Stimulated activated CD8-positive, alpha-beta memory T cell treated with anti-CD3 and anti-CD28 coated beads, Interleukin-15, amount 100 ng/mL, for 1 hour (primary cell): ENCODE measurements around the gene LIN9.
"Not testable (repeated sequence)": the region's sequence is repeated elsewhere in the genome, so short reads cannot be mapped to it uniquely, and the experiment has no call there.

ENCODE experiments used
- DNase-seq: peaks from one replicate; pipeline ENCODE4 v3.0.0-alpha.2; 2020; ENCODE audit warnings: low read depth

Gene LIN9

DNA sequence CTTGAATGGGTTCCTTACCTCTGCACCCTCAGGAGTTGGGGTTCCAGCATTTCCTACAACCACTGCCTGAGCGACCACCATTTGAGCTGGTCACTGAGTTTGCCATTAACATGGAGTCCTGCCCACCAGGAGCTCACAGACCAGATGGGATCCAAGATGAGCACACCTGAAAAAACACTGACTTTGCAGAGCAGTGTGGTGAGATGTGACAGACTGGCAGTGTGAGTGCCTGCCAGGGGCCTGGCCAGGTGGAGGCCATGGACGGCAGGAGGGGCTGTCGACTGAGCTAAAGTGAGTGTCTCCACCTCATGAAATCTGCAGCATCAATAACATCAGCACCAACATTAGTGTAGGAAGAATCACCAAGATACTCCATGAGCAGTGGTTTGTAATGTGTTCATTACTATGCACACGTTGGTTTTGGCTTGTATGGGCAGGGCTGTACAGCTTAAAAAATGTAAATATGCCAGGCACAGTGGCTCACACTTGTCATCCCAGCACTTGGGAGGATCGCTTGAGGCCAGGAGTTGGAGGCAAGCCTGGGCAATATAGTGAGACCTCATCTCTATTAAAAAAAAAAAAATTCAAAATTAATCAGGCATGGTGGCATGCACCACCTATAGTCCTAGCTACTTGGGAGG lies 97.7 kb downstream of the LIN9 start:
- DNase-seq: no peak

DNA sequence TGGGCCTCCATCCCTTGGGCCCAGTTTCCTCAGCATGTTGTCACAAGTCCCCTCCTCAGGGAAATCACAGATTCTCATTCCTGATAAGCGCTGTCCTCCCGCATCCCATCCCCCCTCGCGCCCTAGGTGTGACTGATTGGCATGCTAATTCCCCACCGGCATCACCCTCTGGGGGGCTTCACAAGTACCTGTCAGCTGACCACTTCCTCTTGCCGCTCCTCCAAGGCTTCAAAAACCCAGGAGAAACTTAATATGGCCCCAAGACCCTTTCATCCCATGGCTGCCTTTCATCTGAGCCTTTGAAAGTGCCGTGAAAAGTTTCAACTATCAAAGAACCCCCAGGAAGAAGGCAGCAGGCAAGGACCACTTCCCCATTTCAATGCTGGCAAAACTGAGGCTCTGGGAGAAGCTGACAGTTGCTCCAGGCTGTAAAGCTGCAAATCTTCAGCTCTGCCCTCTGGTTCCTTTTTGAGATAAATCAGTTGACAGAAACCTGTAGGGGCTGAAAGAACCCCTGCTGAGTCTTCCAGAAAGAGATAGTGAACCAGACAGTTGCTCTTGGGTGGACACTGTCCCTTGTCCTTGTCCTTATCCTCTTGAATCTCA lies 98.3 kb downstream of the LIN9 start:
- no peak for DNase-seq

DNA sequence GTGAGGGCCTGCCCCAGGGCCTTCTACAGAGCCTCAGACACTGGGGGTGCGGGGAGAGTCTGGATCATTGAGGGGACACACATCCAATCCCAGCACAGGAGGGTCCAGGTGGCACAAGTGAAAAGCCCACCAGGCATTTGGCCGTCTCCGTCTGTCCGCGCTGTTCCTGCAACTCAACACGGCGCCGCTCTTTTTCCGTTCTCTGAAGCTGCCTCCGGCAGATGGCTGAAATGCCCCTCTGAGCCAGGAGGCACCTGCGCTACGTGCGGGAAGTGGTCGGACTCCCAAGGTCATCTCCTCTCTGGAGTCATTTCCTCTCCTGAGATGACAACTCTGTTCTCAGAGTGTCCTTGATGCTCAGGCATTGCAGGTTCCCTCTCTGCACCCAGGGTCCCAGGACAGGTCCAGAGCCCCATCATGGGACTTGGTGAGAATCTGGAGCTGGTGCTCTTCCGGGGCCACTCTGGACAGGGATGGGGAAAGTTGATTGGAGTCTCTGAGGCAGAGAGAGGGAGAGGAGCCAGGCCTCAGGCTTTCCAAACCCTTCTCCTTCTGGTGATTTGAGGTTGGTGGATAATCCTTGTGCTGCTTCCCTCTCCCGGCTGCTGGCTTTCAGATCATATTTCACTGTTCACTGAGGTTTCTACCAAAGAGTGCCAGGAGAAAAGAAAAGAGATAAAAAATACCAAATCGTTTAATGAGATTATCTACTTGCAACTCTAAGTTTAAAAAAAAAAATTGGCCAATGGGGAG lies 99.5 kb downstream of the LIN9 start:
- DNase-seq: no peak

DNA sequence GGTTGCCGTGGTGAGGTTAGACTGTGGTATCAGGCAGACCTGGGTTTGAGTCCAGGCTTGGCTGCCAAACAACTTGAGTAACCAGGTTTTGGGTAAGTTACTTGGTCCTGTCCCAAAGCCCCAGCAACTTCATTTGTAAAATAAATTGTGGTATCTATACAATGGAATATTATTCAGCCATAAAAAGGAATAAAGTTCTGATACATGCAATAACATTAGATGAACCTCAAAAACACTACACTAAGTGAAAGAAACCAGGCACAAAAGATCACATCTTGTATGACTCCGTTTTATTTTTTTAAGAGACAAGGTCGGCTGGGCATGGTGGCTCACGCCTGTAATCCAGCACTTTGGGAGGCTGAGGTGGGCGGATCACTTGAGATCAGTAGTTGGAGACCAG lies 101.9 kb downstream of the LIN9 start:
- no peak for DNase-seq

DNA sequence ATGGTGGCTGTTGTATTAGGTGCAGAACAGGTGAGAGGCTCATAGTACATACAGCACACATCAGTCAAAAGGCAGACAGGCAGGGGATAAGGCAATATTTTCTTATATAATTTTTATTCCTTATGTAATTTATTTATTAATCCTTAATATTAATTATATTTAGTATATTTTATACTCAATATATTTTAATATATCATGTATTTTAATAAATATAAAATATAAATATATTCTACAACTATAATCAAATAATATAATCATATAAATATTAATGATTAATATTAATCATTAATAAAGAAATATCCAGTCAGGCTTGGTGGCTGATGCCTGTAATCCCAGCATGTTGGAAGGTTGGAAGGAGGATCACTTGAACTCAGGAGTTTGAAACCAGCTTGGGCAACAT lies 104.8 kb downstream of the LIN9 start:
- no peak for DNase-seq

DNA sequence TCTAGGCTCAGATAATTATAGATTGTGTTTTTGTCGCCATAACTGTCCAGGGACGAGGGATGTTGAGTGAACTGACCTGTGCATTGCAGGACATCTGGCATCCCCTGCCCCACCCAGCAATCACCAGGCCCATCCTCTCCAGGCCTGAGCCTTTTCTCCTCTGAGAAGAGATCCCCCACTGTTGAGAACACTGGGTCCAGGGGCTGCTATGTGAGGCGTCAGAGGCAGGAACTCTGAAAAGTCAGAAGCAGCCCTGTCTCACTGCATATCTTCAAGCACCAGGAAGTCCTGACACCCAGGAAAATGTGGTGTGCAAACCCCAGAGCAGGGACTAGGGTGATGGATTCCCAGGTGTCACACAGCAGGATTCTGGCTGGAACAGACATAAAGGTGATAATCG lies 105.3 kb downstream of the LIN9 start:
- no peak for DNase-seq

DNA sequence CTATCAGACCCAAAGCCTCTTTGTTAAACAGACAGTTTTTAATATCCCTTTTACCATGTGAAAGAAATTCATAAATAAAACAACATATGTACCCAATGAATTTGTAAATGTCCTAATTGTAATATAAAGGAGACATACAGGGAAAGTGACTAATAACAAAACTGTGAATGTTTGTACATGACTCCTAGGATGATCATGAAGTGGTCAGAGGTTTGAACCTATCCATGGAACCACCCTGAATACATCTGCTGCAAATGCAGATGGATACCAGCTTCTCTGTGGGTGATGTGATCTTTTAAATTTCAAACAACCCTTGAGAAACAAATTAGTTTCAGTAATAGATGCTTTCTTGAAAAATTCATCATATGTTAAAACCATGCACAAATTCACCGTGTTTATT lies 105.7 kb downstream of the LIN9 start:
- no peak for DNase-seq

DNA sequence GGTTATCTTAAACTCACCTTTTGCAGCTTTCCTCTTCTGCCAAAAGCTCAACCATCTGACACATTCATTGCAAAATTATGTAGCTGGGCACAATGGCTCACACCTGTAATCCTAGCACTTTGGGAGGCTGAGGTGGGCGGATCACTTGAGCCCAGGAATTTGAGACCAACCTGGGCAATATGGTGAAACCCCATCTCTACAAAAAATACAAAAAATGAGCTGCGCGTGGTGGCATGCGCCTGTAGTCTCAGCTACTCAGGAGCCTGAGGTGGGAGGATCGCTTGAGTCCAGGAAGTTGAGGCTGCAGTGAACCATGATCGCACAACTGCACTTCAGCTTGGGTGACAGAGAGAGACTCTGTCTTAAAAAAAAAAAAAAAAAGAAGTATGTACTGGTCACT lies 106.3 kb downstream of the LIN9 start:
- not testable (repeated sequence) for DNase-seq

DNA sequence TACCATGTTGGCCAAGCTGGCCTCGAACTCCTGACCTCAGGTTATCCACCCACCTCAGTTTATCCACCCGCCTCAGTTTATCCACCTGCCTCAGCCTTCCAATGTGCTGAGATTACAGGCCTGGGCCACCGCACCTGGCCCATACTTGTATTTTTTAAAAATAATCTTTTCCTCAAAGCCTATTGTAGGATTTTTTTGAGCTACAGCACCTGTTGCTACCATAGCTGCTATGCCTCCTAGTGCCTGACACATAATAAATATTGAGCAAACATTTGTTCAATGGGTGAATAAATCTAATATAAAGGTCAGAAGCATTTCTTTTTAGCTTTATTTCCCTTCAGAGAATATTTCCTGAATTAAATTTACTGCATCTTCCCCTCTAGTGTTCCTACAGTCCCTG lies 106.7 kb downstream of the LIN9 start:
- no peak for DNase-seq

DNA sequence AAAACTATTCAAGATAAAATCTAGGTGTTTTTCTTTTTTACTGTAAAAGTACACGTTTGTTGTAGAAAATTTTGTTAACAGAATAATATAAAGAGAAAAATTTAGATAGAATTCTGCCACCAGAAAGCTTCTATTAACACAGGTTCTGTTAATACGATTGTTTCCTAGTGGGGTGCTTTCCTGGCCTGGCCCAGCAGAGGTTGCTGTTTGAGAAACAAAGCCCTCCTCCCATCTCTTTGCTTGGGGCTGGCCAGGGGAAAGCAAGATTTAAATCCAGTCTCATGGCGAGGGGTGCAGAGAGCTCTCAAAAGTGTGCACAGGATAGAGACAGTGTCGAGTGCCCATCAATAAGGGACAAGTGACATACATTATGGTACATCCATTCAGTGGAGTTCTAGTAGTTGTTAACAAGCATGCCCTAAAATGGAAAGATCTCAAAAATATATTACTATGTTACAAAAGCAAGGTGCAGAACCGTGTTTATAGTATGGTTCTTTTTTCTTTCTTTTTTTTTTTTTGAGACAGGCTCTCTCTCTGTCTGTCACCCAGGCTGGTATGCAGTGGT lies 107.9 kb downstream of the LIN9 start:
- no peak for DNase-seq

DNA sequence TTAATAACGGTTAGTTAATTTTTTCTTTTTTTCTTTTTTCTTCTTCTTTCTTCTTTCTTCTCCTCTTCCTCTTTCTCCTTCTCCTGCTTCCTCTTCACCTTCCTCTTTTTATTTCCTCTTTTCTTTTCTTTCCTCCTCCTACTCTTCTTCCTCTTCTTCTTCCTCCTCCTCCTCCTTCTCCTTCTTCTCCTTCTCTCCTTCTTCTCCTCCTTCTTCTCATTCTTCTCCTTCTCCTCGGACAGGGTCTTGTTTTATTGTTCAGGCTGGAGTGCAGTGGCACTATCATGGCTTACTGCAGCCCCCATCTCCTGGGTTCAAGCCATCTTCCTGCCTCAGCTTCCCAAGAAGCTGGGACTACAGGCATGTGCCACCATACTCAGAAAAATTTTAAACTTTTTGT lies 109.0 kb downstream of the LIN9 start:
- no peak for DNase-seq

DNA sequence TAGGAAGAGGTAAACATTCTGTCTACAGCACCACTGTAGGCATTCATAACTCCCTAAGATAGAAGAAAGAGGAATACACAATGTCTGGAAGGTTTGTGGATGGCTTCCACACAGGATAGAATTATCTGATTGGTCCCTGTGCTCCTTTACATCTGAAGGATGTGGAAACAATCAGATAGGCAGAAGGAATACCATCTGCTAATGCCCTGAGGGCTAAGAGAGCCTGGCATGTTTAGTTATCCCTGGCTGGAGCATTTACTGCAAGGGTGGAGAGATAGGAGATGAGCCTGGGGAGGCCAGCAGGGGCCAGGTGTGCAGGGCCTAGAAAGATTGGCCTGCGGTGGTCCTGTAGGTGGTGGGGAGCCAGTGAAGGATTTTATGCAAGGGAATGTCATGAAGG lies 113.8 kb downstream of the LIN9 start:
- no peak for DNase-seq

DNA sequence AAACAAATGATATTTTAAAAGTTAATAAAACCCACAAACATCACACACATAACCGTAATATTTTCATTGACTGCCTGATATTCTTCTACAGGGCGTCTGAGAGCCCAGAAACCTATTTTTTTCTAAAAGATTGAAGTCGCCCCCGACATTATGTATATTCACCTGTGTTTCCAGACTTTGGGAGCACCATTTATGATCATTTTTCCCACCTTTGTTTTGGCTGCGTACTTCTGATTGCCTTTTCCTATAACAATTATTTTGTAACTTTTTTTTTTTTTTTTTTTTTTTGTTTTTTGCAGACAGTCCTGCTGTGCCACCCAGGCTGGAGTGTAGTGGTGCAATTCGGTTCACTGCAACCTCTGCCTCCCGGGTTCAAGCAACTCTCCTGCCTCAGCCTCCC lies 121.6 kb downstream of the LIN9 start:
- DNase-seq: no peak

DNA sequence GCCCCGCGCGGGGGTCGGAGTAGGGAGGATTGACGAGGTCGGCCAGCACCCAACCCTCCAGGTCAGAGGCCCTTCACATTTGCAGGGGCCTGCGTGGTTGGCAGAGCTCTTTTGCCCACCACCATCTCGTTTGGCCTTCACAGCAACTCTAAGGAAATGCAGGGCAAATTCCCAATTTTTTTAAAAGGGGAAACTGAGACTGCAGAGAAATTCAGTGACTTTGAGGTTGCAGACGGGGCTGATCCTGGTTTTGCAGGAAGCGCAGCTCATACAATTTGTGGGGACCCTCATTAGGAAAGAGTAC lies 122.0 kb downstream of the LIN9 start:
- DNase-seq: no peak

DNA sequence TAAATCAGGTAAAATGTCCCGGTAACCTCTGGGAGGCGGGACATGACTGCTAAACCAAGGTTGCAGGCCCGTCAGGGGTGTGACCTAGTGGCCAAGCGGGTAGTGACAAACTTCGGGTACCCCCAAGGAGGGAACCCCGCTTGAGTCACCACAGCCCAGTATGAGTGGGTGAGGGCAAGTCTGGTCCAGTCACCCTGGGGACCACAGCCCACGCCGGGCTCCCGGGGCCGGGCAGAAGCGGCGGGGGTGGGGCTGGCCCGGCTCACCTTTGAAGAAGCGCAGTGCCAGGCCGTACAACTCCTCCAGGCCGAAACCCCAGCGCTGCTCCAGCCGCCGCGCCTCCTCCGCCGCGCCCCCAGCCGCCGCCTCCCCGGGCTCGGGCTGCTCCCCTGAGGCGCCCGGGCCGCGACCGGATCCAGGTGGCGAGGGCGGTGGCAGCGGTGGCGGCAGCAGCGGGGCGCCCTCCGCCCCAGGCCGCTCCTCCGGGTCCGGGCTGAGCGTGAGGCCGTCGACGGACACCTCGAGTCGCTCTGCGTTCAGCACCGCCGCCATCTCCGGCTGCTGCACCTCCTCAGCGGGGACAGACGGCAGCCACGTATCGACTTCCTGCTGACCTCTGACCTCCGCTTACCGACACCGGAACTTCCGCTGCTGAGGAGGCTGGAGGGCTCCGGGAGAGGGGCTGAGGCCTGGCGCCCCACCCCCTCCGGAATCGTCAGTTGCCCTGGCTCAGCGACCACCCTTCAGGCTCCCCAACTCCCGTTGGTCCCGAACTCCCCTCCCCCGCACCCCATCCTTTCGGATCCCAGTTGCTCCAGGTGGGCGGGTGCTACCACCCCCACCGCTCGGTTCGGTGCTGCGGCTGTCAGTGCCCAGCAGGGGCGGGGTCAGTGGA lies 122.6 kb downstream of the LIN9 start, which contains the start of gene ACBD3:
Gene ACBD3 (minus strand): TSS at position 618 of the 895 bp plus-strand sequence. CDS start 66 bp downstream, at position 552.
- peak; percentile 70 for DNase-seq

DNA sequence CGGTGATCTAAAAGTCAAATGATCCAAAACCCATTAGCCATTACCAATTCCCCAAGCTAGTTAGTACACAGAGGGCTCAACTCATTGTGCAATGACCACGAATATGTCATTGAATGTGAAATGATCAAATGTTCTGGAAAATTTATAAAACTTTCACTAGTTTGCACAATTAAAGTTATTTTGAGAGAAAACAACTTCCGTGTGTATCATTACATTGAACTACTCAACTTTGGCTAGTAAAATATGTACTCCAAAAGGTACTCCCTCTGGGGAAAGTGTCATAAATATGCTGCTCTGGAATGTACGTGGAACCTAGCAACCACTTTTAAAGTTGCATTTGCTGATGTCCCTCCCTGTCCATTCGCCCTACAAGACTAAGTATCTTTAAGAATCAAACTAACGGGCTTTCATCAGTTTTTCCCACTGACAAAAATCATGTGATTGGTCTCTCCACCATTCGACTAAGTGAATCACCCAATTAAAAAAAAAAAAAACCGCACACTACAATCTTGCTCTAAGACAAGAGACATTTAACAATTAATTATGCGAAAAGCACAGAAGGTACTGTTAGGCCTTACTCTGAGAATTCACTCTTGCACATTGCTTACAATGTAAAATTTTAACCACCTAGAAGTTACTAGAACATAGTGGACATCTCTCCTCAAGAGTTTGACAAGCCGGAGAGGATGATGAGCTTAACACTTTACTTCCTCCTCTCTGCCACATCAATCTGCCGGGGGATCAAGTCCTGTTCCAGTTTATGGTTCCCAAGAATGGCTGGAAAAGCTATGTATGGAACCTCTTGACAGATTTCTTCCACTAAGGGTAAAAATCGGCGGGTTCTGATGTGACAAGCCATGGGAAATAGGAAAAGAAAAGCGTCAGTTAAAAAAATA lies 123.6 kb downstream of the LIN9 start:
- DNase-seq: no peak

DNA sequence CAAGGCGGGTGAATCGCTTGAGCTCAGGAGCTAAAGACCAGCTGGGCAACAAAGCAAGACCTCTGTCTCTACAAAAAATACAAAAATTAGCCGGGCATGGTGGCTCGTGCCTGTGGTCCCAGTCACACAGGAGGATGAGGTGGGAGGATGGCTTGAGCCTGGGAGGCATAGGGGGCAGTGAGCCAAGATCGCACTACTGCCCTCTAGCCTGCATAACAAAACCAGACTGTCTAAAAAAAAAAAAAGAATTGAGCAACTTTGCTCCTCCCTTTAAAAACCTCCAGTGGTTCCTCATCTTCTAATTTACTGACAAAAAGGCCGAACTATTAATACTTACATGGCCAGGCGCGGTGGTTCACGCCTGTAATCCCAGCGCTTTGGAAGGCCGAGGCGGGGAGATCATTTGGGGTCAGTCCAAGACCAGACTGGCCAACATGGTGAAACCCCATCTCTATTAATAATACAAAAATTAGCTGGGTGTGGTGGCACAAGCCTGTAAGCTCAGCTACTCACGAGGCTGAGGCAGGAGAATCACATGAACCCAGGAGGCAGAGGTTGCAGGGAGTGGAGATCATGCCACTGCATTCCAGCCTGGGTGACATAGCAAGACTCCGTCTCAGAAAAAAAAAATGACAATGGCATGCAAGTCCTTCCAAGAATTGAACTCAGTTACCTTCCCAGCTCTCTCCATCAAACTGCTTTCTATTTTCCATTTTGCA lies 126.8 kb downstream of the LIN9 start:
- no peak for DNase-seq
